Stimulated activated CD8-positive, alpha-beta memory T cell treated with anti-CD3 and anti-CD28 coated beads, Interleukin-12 subunit alpha, Interleukin-12 subunit beta, amount 100 ng/mL, for 24 hours (primary cell): ENCODE results near the gene FAM107A.

Experiments
- DNase-seq: peaks from one replicate; pipeline ENCODE4 v3.0.0-alpha.2; 2020; ENCODE audit errors: extremely low read depth

Gene FAM107A, protein sequence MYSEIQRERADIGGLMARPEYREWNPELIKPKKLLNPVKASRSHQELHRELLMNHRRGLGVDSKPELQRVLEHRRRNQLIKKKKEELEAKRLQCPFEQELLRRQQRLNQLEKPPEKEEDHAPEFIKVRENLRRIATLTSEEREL

DNA sequence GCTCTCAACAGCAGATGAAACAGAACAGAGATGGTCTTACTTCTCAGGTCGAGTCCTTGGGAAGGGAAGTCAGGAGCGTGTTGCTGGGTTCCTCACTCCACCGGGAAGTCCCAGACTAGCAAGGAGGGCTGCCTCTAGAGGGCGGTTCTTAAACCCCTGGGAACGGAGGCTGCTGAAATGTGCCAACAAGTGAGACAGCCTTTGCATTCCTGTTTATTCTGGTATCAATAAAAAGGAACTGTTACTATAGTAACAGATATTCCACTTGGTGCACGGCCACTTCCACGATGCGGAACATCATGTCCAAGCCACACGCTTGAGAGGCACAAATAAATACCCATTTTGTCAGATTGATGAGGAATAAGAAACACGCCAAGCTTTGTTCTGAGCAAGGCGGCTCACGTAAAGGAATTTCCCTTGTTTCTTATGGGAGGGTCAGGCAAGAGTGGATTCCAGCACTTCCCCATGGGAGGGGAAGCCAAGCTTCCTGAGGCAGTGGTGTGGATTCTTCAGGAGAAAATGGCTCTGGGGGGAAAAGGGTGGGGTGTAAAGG is at the start of gene FAM107A:
FAM107A (minus strand) TSS at position 123 of the 553 bp plus-strand sequence. CDS start 7,531 bp downstream, outside the sequence.
- DNase-seq = no peak

DNA sequence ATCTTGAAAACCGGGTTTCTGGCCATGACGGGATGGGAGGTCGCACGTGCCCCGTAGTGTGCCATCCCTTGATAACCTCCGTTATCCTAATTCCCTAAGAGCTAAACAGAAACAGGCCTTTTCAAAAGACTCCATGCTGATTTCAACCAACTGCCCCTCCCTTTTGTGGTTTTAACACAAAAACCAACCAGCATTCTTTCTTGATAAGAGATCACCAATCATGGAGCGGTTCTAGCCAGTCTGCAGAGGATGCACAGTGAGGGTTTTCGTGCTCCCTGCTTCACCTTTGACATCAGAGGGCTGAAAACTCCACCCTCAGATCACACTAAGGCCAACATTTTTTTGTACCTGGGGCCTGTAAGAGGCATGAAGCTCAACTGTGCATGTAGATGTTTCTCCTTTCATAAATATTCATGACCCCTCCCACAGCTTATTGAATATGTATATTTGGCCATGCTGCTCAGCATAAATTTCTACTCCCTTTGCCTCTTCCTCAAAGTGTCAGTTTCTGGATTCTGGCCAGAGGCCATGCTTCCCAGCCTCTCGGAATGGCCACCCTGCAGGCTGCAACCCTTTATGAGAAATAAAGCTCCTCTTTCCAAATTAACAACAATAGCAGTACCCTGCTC is 48.1 kb upstream of the FAM107A start:
- DNase-seq = no peak

GRCh38 chr3:58624550-58624949 is 47.4 kb upstream of the FAM107A start:
- DNase-seq = no peak

GRCh38 chr3:58623961-58624360 is 46.8 kb upstream of the FAM107A start:
- DNase-seq = no peak

DNA sequence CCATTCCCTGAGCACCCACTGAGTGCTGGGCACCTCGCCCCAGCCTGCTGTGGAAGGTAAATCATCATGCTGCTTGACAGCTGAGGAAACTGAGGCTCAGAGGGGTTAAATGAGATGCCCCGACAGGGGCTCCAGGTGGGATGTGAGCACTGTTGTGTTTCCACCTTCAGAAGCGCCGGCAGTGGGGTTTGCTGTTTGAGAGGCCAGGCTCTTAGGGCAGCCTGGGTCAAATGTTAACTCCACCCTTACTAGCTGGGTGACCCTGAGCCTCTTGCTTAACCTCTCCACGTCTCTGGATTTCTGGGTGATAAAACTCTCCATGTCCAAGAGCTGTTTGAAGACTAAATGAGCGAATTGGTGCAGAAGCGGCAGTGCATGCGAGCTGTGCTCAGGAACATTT is 46.3 kb upstream of the FAM107A start:
- DNase-seq = no peak

- no peak for DNase-seq
Observed at GRCh38 chr3:58622892-58623291, 45.7 kb upstream of the FAM107A start.

- DNase-seq = no peak
Observed at GRCh38 chr3:58622436-58622835, 45.2 kb upstream of the FAM107A start.

- no peak for DNase-seq
Observed at GRCh38 chr3:58621086-58621830, 44.1 kb upstream of the FAM107A start.

DNA sequence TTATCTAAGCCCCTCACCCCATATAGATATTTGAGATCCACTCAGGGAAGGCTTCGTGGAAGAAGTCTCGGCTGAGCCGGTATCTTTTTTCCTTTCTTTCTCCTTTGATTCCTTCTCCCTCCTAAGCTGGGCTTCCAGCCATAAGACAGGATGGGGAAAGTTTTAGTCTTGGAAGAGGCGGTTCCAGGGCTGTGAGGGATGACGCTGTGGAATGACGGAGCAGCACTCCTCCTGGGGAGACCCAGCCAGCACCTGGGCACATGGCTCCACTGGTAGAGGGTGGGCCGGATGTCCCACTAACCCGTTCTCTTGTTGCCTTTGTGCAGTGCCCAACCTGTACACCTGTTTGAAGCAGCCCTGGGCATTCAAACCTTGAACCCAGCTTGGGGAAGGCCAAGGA is 43.2 kb upstream of the FAM107A start:
- no peak for DNase-seq

DNA sequence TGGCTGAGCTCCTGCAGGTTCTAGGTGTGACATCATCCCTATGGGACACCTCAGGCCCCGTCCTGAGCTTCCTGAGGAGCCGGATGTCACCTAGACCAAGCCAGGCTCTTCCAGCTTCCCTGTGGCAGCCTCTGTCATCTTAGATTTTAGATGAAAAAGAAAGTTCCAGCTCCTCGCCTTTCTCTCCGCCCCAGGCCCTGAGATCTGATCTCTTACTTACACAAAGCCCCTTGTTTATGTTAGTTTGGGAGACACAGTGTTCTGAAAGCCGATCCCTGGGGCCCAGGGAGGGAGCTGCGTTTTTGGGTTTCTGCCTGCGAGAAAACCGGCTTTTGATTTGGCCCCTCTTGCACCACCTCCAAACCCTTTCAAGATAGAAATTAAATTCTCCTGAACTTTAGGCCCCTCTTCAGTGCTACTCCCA is 40.2 kb upstream of the FAM107A start:
- DNase-seq = no peak

- no peak for DNase-seq
Observed at GRCh38 chr3:58613236-58614132, 36.3 kb upstream of the FAM107A start.

DNA sequence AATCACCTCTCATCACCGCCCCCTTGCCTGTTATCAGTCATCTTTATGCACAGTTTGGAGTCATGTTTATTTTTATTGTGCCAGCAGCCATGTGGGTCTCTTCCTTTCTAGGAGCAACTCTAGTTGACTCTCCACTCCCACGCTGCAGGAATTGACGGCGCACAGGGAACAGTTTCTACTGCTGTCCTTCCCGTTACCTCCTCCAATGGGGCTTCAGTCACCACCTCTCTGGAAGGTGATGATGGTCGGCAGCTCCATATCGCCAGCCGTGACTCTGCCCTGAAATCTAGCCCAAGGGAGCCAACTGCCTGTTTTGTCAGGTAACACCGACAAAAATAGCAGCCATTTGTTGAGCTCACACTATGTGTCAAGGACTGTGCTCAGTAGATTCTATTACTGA is 35.6 kb upstream of the FAM107A start:
- DNase-seq = no peak

GRCh38 chr3:58609990-58610389 is 32.8 kb upstream of the FAM107A start:
- no peak for DNase-seq

DNA sequence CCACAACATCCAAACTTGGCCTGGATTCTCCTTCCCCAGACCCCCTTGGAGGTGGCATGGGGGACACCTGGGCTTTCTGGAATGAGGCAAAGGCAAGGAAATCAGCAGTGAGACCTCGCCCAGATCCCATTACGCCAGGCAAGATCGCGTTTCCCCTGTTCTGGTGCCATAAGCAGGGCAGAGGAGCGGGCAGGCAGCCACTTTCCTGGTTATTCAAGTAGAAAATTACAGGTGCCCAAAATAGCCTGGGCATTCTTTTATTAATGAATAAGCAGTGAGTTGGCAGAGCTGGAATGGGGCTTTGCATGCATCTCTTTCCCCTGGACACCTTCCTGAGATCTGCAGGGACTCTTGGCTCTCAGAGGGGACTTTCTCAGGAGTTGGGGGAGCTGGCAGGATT is 31.5 kb upstream of the FAM107A start:
- no peak for DNase-seq

DNA sequence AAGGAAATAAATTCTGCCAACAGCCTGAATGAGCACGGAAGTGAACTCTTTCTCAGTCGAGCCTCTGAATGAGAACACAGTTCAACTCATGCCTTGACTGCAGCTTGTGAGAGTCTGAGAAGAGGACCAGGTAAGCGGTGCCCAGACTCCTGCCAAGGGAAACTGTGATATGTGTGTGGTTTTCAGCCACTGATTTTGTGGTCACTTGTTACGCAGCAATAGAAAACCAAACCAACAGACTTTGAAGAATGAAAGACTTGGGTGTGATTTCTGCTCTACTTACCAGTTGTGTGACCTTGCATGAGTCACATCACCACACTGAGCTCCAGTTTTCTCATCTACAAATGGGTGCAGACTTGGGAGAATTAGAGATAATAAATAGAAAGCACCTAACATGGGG is 30.6 kb upstream of the FAM107A start:
- no peak for DNase-seq

- no peak for DNase-seq
Observed at GRCh38 chr3:58606693-58607092, 29.5 kb upstream of the FAM107A start.

GRCh38 chr3:58604031-58604430 is 26.8 kb upstream of the FAM107A start:
- DNase-seq = no peak

- no peak for DNase-seq
Observed at GRCh38 chr3:58603606-58604005, 26.4 kb upstream of the FAM107A start.

- DNase-seq = no peak
Observed at GRCh38 chr3:58597770-58598310, 20.6 kb upstream of the FAM107A start.

DNA sequence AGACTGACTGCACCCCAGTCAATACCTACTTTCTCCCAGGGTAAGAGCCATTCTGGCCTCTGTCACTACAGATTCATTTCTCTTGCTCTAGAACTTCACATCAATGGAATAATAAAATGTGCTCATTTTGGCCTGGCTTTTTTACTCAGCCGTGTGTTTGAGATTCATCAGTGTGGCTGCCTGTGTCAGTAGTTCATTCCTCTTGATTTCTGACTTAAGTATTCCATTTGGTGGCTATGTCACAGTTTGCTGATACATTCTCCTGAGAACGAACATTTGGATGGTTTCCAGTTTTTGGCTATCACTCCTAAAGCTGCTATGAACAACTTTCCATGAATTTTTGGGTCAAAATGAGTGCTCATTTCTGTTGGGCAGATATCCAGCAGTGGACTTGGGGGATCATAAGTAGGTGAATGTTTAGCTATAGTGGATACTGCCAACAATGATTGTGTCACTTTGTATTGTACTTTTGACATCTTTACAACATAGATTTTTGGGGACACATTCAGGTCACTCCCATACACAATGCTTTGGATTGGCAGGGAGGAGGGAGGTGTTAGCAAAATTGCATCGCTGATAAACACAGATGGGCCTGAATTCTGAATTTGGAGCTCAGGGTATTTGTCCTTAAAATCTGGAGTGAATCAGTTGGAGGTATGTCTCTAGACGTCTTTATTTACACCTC is 19.8 kb upstream of the FAM107A start:
- DNase-seq = no peak

DNA sequence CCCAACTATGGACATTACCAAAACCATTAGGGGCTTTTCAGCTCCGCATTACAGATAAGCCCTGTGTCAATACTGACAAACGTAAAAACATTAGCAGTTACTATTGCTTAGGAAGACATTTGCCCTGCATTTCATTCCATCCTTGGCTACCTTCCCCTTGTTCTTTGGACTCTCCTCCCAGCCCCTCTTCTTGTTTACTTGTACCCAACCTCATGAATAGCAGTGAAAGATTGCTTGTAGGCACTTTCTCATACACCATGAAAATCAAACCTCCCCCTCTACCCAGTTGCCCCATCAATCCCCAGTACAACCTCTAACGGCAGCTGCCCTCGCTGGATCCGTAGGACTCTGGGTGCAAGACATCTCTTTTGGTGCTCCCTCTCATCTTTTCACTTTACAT is 16.9 kb upstream of the FAM107A start:
- DNase-seq = no peak
